ENCODE results near the gene NCBP1. TPM values are rescaled to one million over a fixed set of nuclear protein-coding genes. Genes with fewer than 3 reads are reported as not detected.
"Not testable (repeated sequence)": the region's sequence is repeated elsewhere in the genome, so short reads cannot be mapped to it uniquely, and the experiment has no call there.

The NCBP1 gene, protein sequence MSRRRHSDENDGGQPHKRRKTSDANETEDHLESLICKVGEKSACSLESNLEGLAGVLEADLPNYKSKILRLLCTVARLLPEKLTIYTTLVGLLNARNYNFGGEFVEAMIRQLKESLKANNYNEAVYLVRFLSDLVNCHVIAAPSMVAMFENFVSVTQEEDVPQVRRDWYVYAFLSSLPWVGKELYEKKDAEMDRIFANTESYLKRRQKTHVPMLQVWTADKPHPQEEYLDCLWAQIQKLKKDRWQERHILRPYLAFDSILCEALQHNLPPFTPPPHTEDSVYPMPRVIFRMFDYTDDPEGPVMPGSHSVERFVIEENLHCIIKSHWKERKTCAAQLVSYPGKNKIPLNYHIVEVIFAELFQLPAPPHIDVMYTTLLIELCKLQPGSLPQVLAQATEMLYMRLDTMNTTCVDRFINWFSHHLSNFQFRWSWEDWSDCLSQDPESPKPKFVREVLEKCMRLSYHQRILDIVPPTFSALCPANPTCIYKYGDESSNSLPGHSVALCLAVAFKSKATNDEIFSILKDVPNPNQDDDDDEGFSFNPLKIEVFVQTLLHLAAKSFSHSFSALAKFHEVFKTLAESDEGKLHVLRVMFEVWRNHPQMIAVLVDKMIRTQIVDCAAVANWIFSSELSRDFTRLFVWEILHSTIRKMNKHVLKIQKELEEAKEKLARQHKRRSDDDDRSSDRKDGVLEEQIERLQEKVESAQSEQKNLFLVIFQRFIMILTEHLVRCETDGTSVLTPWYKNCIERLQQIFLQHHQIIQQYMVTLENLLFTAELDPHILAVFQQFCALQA
- 25.4 TPM for total RNA-seq
- long read RNA-seq, full-length matches to known transcripts: 53 of 66 reads
- long read RNA-seq, partial matches to known transcripts: 5 of 66 reads
- long read RNA-seq, other reads (novel, unspliced or antisense): 8 of 66 reads

DNA sequence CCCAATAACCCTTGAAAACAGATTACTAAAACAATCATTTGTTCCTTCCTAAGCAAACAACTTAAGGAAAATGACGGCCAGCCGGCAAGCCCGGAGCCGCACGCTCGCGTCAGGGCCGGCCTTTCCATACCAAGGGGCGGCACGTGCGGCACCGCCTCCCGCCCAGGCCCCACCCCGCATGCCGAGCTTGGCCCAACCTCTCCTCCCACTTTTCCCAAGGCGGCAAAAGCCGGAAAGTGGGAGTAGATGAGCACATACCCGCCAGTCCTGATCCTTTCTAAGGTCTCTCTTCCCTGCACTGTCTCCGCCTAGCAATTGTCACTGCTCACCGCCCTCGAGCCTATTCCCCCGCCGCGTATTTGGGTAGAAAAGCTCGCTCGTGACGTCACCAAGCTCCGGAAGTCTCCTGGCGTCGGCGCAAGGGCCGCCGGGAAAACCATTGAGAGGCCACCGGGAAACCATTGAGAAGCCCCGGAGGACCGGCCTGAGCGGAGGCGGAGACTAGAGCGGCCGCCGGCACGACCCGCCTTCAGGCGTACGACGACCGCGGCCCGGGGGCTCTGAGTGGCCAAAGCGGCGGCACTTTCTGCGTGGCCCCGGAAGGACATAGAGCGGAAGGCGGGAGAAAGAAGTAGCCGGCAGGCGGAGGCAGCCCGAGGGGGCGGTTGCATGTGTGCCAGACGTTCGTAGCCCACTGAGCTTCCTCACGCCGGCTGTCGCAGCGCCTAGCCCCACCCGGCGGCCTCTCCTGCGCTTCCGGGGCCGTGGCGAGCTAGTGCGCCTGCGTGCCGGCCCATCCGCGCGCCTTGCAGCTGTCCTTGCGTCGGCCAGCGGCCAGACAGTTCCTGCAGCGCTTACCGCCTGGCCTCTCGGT lies at the start of gene NCBP1, which contains the start of gene TSTD2:
NCBP1 (plus strand) TSS at position 837 of the 874 bp plus-strand sequence. CDS start 61 bp downstream, outside the sequence.
TSTD2 (minus strand) TSS at position 384 of the 874 bp plus-strand sequence. CDS start 5,806 bp downstream, outside the sequence.
- Histone ChIP-seq H3K4me1 (peaks cover 38% of the 10 kb centered on the region), H3K9me3 (no peaks in the 10 kb centered on the region), H3K27ac (peak within 1 kb of the TSS; percentile 99), H3K27me3 (no peaks in the 10 kb centered on the region), H3K4me3 (peak within 1 kb of the TSS; percentile 76), H3K36me3 (no peaks in the 10 kb centered on the region)
- ATAC-seq (peak; percentile 96), DNase-seq (peak; percentile 99)
- TF ChIP-seq, protein P1, sequence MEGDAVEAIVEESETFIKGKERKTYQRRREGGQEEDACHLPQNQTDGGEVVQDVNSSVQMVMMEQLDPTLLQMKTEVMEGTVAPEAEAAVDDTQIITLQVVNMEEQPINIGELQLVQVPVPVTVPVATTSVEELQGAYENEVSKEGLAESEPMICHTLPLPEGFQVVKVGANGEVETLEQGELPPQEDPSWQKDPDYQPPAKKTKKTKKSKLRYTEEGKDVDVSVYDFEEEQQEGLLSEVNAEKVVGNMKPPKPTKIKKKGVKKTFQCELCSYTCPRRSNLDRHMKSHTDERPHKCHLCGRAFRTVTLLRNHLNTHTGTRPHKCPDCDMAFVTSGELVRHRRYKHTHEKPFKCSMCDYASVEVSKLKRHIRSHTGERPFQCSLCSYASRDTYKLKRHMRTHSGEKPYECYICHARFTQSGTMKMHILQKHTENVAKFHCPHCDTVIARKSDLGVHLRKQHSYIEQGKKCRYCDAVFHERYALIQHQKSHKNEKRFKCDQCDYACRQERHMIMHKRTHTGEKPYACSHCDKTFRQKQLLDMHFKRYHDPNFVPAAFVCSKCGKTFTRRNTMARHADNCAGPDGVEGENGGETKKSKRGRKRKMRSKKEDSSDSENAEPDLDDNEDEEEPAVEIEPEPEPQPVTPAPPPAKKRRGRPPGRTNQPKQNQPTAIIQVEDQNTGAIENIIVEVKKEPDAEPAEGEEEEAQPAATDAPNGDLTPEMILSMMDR (IDR thresholded peaks at IDR 0.05): peak; percentile 6
- intact Hi-C loops (cut with DNase I): no loop called here

DNA sequence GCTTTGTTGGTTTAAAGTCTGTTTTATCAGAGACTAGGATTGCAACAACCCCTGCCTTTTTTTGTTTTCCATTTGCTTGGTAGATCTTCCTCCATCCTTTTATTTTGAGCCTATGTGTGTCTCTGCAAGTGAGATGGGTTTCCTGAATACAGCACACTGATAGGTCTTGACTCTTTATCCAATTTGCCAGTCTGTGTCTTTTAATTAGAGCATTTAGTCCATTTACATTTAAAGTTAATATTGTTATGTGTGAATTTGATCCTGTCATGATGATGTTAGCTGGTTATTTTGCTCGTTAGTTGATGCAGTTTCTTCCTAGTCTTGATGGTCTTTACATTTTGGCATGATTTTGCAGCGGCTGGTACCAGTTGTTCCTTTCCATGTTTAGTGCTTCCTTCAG lies 48.8 kb upstream of the NCBP1 start:
- DNase-seq; H3K4me1 ChIP-seq; ATAC-seq; H3K9me3 ChIP-seq; intact Hi-C loops (cut with DNase I); H3K27ac ChIP-seq; H3K27me3 ChIP-seq; H3K36me3 ChIP-seq; H3K4me3 ChIP-seq: not testable (repeated sequence)

DNA sequence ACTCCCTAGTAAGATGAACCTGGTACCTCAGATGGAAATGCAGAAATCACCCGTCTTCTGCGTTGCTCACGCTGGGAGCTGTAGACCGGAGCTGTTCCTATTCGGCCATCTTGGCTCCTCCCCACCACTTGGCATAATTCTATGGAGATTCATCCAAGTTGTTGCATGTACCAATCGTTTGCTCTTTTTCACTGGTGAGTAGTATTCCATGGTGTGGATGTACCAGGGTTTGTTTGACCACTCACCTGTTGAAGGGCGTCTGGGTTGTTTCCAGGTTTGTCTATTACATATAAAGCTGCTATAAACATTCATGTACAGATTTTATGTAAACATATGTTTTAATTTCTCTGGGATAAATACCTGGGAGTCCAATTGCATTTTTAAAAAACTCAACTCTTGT lies 46.7 kb upstream of the NCBP1 start:
- H3K9me3 ChIP-seq; ATAC-seq; H3K27ac ChIP-seq; H3K4me3 ChIP-seq; H3K36me3 ChIP-seq; H3K4me1 ChIP-seq; H3K27me3 ChIP-seq; intact Hi-C loops (cut with DNase I); DNase-seq: not testable (repeated sequence)

DNA sequence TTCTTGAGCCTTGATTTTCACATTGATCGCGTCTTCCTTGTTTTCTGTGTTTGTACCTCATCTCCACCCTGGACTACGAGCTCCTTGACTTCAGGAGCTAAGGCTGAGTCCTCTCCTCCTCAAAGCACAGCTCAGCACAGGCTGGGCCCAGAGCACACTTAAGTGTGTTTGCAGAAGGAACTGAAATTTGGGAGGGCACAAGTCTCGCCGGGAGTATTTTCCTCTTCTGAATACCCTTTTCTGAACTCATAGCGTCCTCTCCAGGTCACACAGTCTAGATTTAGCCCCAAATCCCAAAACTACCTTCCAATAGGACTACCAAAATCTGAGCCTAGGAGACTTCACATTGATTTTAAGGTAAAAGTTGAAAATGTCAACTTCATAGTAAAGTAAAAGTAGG lies 42.1 kb upstream of the NCBP1 start:
- Histone ChIP-seq H3K4me1 (no peaks in the 10 kb centered on the region), H3K36me3 (no peaks in the 10 kb centered on the region), H3K27me3 (no peaks in the 10 kb centered on the region), H3K27ac (no peak overlapping the region), H3K4me3 (no peak overlapping the region), H3K9me3 (no peaks in the 10 kb centered on the region)
- DNase-seq (no peak), ATAC-seq (peak; percentile 72)
- intact Hi-C loops (cut with DNase I): no loop called here
- TF ChIP-seq, protein P1 (IDR thresholded peaks at IDR 0.05): no peak

DNA sequence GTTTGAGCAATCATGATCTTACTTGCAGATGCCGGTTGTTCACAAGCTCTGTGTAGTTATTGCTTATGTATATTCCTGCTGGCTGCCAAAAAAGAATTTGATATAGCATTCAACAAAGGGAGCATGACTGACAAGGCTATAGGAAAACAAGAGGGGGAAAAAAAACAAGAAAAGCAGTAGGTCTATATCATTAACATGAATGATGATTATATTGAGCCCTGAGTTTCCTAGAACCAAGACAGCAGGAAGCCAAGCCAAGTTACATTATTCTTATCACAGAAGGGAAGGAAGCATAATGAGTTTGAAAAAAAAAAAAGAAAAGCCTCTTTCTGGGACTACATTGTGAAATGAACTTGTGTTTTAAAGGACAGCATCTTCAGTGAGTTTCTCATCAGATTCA lies 41.5 kb upstream of the NCBP1 start:
- Histone ChIP-seq H3K36me3 (no peaks in the 10 kb centered on the region), H3K27ac (no peak overlapping the region), H3K9me3 (no peaks in the 10 kb centered on the region), H3K4me1 (no peaks in the 10 kb centered on the region), H3K4me3 (no peak overlapping the region), H3K27me3 (no peaks in the 10 kb centered on the region)
- DNase-seq (no peak), ATAC-seq (no peak)
- TF ChIP-seq, protein P1 (IDR thresholded peaks at IDR 0.05): no peak
- intact Hi-C loops (cut with DNase I): no loop called here

DNA sequence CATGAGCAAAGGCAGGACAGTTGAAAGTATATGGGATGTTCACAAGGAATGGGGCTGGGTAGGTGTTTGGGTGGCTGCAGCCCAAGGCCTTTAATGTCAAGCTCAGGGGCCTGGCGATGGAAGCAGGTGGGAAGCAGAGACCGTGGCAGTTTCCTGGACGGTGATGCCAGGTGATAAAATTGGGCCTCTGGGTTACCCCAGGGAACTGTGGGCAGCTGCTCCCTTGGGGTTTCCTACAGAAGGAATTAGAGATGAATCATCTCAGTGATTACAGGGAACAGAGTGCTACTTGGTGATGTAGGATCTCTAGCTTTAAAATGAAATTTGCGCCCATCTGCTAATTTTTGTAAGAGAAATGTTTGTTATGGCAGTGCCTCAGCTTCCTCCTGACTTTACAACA lies 39.7 kb upstream of the NCBP1 start:
- no peak for DNase-seq
- Histone ChIP-seq H3K9me3 (no peaks in the 10 kb centered on the region), H3K27me3 (no peaks in the 10 kb centered on the region), H3K27ac (no peak overlapping the region), H3K4me1 (peaks cover 5% of the 10 kb centered on the region), H3K4me3 (no peak overlapping the region), H3K36me3 (no peaks in the 10 kb centered on the region)
- no peak for ATAC-seq
- TF ChIP-seq, protein P1 (IDR thresholded peaks at IDR 0.05): no peak
- intact Hi-C loops (cut with DNase I): no loop called here

All from upper lobe of right lung (tissue), 1 donor.